Vagina (tissue), 2 donors: ENCODE measurements around the gene TSPAN14.

Source experiments
- POLR2AphosphoS5 ChIP-seq, 2 donors: sonication (generic); formaldehyde crosslinking; IDR thresholded peaks; one replicate each; pipeline ENCODE4 v1.9.0; 2017; ENCODE audit warnings: antibody characterized with exemption in 2 of 2, mild to moderate bottlenecking in 2 of 2, low read depth in 1 of 2; ENCODE audit not compliant: insufficient read depth in 1 of 2
- TF ChIP-seq, protein P1 (sequence below), 3 experiments: fragments of 450-650 bp in 2 of 3; fragments of 200-600 bp in 1 of 3; sonication (generic) in 1 of 3; IDR thresholded peaks; one replicate each; pipeline ENCODE4 v1.5.1; 2017 to 2019; ENCODE audit warnings: antibody characterized with exemption in 3 of 3, mild to moderate bottlenecking in 2 of 3, moderate library complexity in 2 of 3

DNA sequence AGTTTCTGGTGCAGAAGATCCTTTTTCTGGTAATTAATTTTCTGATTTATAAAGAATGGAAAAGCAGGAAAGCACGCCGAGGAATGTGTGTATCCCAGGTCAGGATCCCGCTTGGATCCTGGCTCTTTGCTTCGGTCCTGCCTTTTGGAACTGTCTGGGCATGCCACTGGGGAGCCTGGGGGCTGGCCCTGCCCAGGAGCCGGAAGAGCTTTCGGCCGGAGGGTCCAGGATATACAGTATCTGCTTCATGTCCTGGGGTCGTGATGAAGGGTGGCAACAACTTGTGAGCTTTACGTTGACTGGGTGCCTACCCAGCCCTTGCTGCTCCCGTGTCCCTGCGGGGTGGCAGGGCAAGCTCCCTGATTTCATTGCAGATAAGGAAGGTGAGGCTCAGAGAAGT, 86.0 kb downstream of the TSPAN14 start:
- no peak for TF ChIP-seq POLR2AphosphoS5 (IDR thresholded peaks at IDR 0.05; ENCODE audit: insufficient read depth in 1 of 2, low read depth in 1 of 2)
- TF ChIP-seq, protein P1, sequence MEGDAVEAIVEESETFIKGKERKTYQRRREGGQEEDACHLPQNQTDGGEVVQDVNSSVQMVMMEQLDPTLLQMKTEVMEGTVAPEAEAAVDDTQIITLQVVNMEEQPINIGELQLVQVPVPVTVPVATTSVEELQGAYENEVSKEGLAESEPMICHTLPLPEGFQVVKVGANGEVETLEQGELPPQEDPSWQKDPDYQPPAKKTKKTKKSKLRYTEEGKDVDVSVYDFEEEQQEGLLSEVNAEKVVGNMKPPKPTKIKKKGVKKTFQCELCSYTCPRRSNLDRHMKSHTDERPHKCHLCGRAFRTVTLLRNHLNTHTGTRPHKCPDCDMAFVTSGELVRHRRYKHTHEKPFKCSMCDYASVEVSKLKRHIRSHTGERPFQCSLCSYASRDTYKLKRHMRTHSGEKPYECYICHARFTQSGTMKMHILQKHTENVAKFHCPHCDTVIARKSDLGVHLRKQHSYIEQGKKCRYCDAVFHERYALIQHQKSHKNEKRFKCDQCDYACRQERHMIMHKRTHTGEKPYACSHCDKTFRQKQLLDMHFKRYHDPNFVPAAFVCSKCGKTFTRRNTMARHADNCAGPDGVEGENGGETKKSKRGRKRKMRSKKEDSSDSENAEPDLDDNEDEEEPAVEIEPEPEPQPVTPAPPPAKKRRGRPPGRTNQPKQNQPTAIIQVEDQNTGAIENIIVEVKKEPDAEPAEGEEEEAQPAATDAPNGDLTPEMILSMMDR (IDR thresholded peaks at IDR 0.05): no peak
